ENCODE results near the gene BORCS5.

The BORCS5 gene

GRCh38 chr12:12381982-12382381, 25.1 kb downstream of the BORCS5 start:
- TF ChIP-seq CTCF (conservative IDR thresholded peaks at IDR 0.05; ENCODE audit: low read length) (no peak), EZH2phosphoT487 (IDR thresholded peaks at IDR 0.05; ENCODE audit: borderline replicate concordance) (no peak)
- H3K4me2 ChIP-seq (ENCODE audit: low read depth, low read length, poor library complexity, severe bottlenecking): no peak overlapping the region
- no peak overlapping the region for H2AFZ ChIP-seq (ENCODE audit: low read length)

GRCh38 chr12:12384571-12385340, 27.9 kb downstream of the BORCS5 start:
- Histone ChIP-seq H3K4me2 (ENCODE audit: low read depth, low read length, poor library complexity, severe bottlenecking) (no peak overlapping the region), H3K4me3 (ENCODE audit: low read length, poor library complexity, severe bottlenecking) (no peak overlapping the region), H3F3A (ENCODE audit: low read depth) (no peaks in the 10 kb centered on the region), H4K20me1 (ENCODE audit: insufficient read depth, low read length, poor library complexity, severe bottlenecking) (no peaks in the 10 kb centered on the region), H3K27me3 (ENCODE audit: insufficient read depth, low read length, poor library complexity, severe bottlenecking) (no peaks in the 10 kb centered on the region), H2AFZ (ENCODE audit: low read length) (no peak overlapping the region), H3K36me3 (ENCODE audit: insufficient read depth, low read length) (no peaks in the 10 kb centered on the region), H3K9ac (ENCODE audit: low read depth, low read length, poor library complexity, severe bottlenecking) (no peak overlapping the region), H3K79me2 (ENCODE audit: insufficient read depth, low read length) (no peaks in the 10 kb centered on the region), H3K9me2 (replicated peaks; ENCODE audit: low read depth, low read length) (no peaks in the 10 kb centered on the region), H3K4me1 (ENCODE audit: insufficient read depth, low read length, poor library complexity, severe bottlenecking) (peaks cover 18% of the 10 kb centered on the region), H3K9me3 (ENCODE audit: insufficient read depth, low read depth, low read length) (no peaks in the 10 kb centered on the region)
- no peak for TF ChIP-seq CTCF (conservative IDR thresholded peaks at IDR 0.05; ENCODE audit: low read length)
- TF ChIP-seq EZH2phosphoT487 (IDR thresholded peaks at IDR 0.05; ENCODE audit: borderline replicate concordance): no peak

More at GRCh38 chr12:12381982-12382381, 25.1 kb downstream of the BORCS5 start:
- Histone ChIP-seq H3K4me1 (ENCODE audit: insufficient read depth, low read length, poor library complexity, severe bottlenecking) (peaks cover 15% of the 10 kb centered on the region), H4K20me1 (ENCODE audit: insufficient read depth, low read length, poor library complexity, severe bottlenecking) (no peaks in the 10 kb centered on the region), H3K9ac (ENCODE audit: low read depth, low read length, poor library complexity, severe bottlenecking) (no peak overlapping the region), H3F3A (ENCODE audit: low read depth) (no peaks in the 10 kb centered on the region), H3K4me3 (ENCODE audit: low read length, poor library complexity, severe bottlenecking) (no peak overlapping the region), H3K9me3 (ENCODE audit: insufficient read depth, low read depth, low read length) (no peaks in the 10 kb centered on the region), H3K27me3 (ENCODE audit: insufficient read depth, low read length, poor library complexity, severe bottlenecking) (no peaks in the 10 kb centered on the region), H3K79me2 (ENCODE audit: insufficient read depth, low read length) (no peaks in the 10 kb centered on the region), H3K36me3 (ENCODE audit: insufficient read depth, low read length) (no peaks in the 10 kb centered on the region), H3K9me2 (replicated peaks; ENCODE audit: low read depth, low read length) (no peaks in the 10 kb centered on the region)

- H2AFZ ChIP-seq (ENCODE audit: low read length): no peak overlapping the region
- no peaks in the 10 kb centered on the region for H3F3A ChIP-seq (ENCODE audit: low read depth)
- H3K4me3 ChIP-seq (ENCODE audit: low read length, poor library complexity, severe bottlenecking): no peak overlapping the region
- H3K9me2 ChIP-seq (replicated peaks; ENCODE audit: low read depth, low read length): no peaks in the 10 kb centered on the region
- no peaks in the 10 kb centered on the region for H3K36me3 ChIP-seq (ENCODE audit: insufficient read depth, low read length)
- H3K4me2 ChIP-seq (ENCODE audit: low read depth, low read length, poor library complexity, severe bottlenecking): no peak overlapping the region
- no peaks in the 10 kb centered on the region for H3K27me3 ChIP-seq (ENCODE audit: insufficient read depth, low read length, poor library complexity, severe bottlenecking)
- peaks cover 12% of the 10 kb centered on the region for H3K4me1 ChIP-seq (ENCODE audit: insufficient read depth, low read length, poor library complexity, severe bottlenecking)
- no peak overlapping the region for H3K9ac ChIP-seq (ENCODE audit: low read depth, low read length, poor library complexity, severe bottlenecking)
- H4K20me1 ChIP-seq (ENCODE audit: insufficient read depth, low read length, poor library complexity, severe bottlenecking): no peaks in the 10 kb centered on the region
- TF ChIP-seq EZH2phosphoT487 (IDR thresholded peaks at IDR 0.05; ENCODE audit: borderline replicate concordance) (no peak), CTCF (conservative IDR thresholded peaks at IDR 0.05; ENCODE audit: low read length) (no peak)
- no peaks in the 10 kb centered on the region for H3K79me2 ChIP-seq (ENCODE audit: insufficient read depth, low read length)
- H3K9me3 ChIP-seq (ENCODE audit: insufficient read depth, low read depth, low read length): no peaks in the 10 kb centered on the region
These were observed 30.6 kb downstream of the BORCS5 start for GRCh38 chr12:12387501-12387900.

Measured in Loucy (cell line).